Left ventricle myocardium inferior (tissue), 1 donor: ENCODE results near the gene ARHGEF7. TPM values are rescaled to one million over a fixed set of nuclear protein-coding genes. Genes with fewer than 3 reads are reported as not detected.

Experiments used
- DNase-seq: peaks from one replicate; pipeline ENCODE4 v3.0.0-alpha.2; 2020
- H3K27ac ChIP-seq: fragments of 200-600 bp; replicated peaks from 2 replicates; pipeline ENCODE4 v1.8.0; 2021
- H3K27me3 ChIP-seq: fragments of 200-600 bp; 2 replicates; pipeline ENCODE4 v1.8.0; 2021; ENCODE audit warnings: low read depth
- H3K36me3 ChIP-seq: fragments of 200-600 bp; 2 replicates; pipeline ENCODE4 v1.8.0; 2021
- H3K4me1 ChIP-seq: fragments of 200-600 bp; 2 replicates; pipeline ENCODE4 v1.8.0; 2021
- H3K4me3 ChIP-seq: fragments of 200-600 bp; 2 replicates; pipeline ENCODE4 v1.8.0; 2021; ENCODE audit warnings: mild to moderate bottlenecking, moderate library complexity
- H3K9me3 ChIP-seq: fragments of 200-600 bp; replicated peaks from 2 replicates; pipeline ENCODE4 v1.8.0; 2021
- CTCF ChIP-seq: fragments of 200-600 bp; IDR thresholded peaks from 2 replicates; pipeline ENCODE4 v1.8.0; 2021; ENCODE audit warnings: antibody characterized with exemption, mild to moderate bottlenecking, borderline replicate concordance
- intact Hi-C: fragments of 100-400 bp; cut with micrococcal nuclease; formaldehyde crosslinking; loops from one replicate; pipeline ENCODE4 v1.11.0; 2022
- total RNA-seq: library from RNA; stranded (reverse); fragmentation: NEBNext Ultra II Directional; extraction: Animal tissue kit (Norgen Biotek cat#: 25700); gene quantifications from one replicate; pipeline ENCODE4 v1.2.1, GENCODE V29; 2021
- donor health status: DM: no; HTN: yes; CAD: no; lungs with severe emphysema.

The ARHGEF7 gene
- total RNA-seq, 1 donor from 2014 or later, result 35.9 TPM

GRCh38 chr13:111174377-111175114, 59.4 kb downstream of the ARHGEF7 start:
- TF ChIP-seq CTCF, result no peak
- Histone ChIP-seq H3K4me1 (peaks cover 62% of the 10 kb centered on the region), H3K4me3 (no peak overlapping the region), H3K36me3 (no peaks in the 10 kb centered on the region), H3K27me3 (no peaks in the 10 kb centered on the region), H3K9me3 (no peaks in the 10 kb centered on the region), H3K27ac (peak overlapping the region; percentile 93)
- DNase-seq, result no peak
- intact Hi-C loops, result no loop called here

GRCh38 chr13:111175372-111175771, 60.3 kb downstream of the ARHGEF7 start:
- DNase-seq, result no peak
- H3K9me3 ChIP-seq, result no peaks in the 10 kb centered on the region
- peaks cover 64% of the 10 kb centered on the region for H3K4me1 ChIP-seq
- no peak for TF ChIP-seq CTCF
- no peaks in the 10 kb centered on the region for H3K36me3 ChIP-seq
- H3K4me3 ChIP-seq, result no peak overlapping the region
- intact Hi-C loops, result no loop called here
- H3K27ac ChIP-seq, result peak overlapping the region; percentile 93
- no peaks in the 10 kb centered on the region for H3K27me3 ChIP-seq

- peak overlapping the region; percentile 93 for H3K27ac ChIP-seq
- no peak for DNase-seq
- no peak for TF ChIP-seq CTCF
- no peaks in the 10 kb centered on the region for H3K36me3 ChIP-seq
- peaks cover 69% of the 10 kb centered on the region for H3K4me1 ChIP-seq
- no peaks in the 10 kb centered on the region for H3K9me3 ChIP-seq
- H3K27me3 ChIP-seq, result no peaks in the 10 kb centered on the region
- intact Hi-C loops, result no loop called here
- H3K4me3 ChIP-seq, result no peak overlapping the region
These were observed 60.8 kb downstream of the ARHGEF7 start for GRCh38 chr13:111175935-111176334.

- peaks cover 74% of the 10 kb centered on the region for H3K4me1 ChIP-seq
- no peak for TF ChIP-seq CTCF
- no peaks in the 10 kb centered on the region for H3K36me3 ChIP-seq
- peak overlapping the region; percentile 93 for H3K27ac ChIP-seq
- no peaks in the 10 kb centered on the region for H3K9me3 ChIP-seq
- intact Hi-C loops, result no loop called here
- DNase-seq, result no peak
- no peak overlapping the region for H3K4me3 ChIP-seq
- no peaks in the 10 kb centered on the region for H3K27me3 ChIP-seq
These were observed 61.3 kb downstream of the ARHGEF7 start for GRCh38 chr13:111176421-111176820.

- DNase-seq, result peak; percentile 75
- peaks cover 77% of the 10 kb centered on the region for H3K4me1 ChIP-seq
- peak overlapping the region; percentile 93 for H3K27ac ChIP-seq
- H3K4me3 ChIP-seq, result peak overlapping the region; percentile 19
- no peaks in the 10 kb centered on the region for H3K36me3 ChIP-seq
- no peaks in the 10 kb centered on the region for H3K27me3 ChIP-seq
- H3K9me3 ChIP-seq, result no peaks in the 10 kb centered on the region
- TF ChIP-seq CTCF, result no peak
- intact Hi-C loops, result no loop called here
These were observed 62.1 kb downstream of the ARHGEF7 start for GRCh38 chr13:111177081-111177711.
